Panc1 (cell line): ENCODE data around the gene LRP1B. TPM values are rescaled to one million over a fixed set of nuclear protein-coding genes. Genes with fewer than 3 reads are reported as not detected.

Experiments
- ATAC-seq: fragments of 200-7000 bp; cut with Tn5 transposase; 2 replicates; pipeline ENCODE4 v1.9.1; 2020; ENCODE audit warnings: mild to moderate bottlenecking, moderate library complexity
- BruUV-seq: library from RNA; stranded (reverse); fragments of 400-500 nt; replicated peaks from 2 replicates; lab custom pipeline; 2021; lab: Mats Ljungman, UMichigan
- CTCF ChIA-PET: fragments of 300-600 bp; sonication (Branson Sonifier 250); formaldehyde crosslinking; loops from one replicate; lab custom pipeline; 2022; ENCODE audit warnings: antibody characterized with exemption; lab: Charles Lee
- POLR2A ChIA-PET: fragments of 300-600 bp; sonication (Branson Sonifier 250); formaldehyde crosslinking; loops from one replicate; lab custom pipeline; 2022; ENCODE audit warnings: antibody characterized with exemption; lab: Charles Lee
- DNase-seq: peaks from one replicate; pipeline ENCODE4 v3.0.0-alpha.2; 2010; ENCODE audit warnings: low read depth, low spot score
- H3K27ac ChIP-seq: 2 replicates; pipeline ENCODE4 v1.5.1; 2011; ENCODE audit warnings: mild to moderate bottlenecking, low read length, inconsistent platforms
- H3K27me3 ChIP-seq: fragments of 200-500 bp; sonication (Bioruptor generic); 2 replicates; pipeline ENCODE4 v1.6.0; 2014; ENCODE audit warnings: low read length, inconsistent platforms; ENCODE audit not compliant: control insufficient read depth, insufficient read depth
- H3K36me3 ChIP-seq: fragments of 200-500 bp; sonication (Bioruptor generic); 2 replicates; pipeline ENCODE4 v1.5.1; 2014; ENCODE audit warnings: inconsistent platforms, mild to moderate bottlenecking, low read length, moderate library complexity; ENCODE audit not compliant: control insufficient read depth, insufficient read depth
- H3K4me1 ChIP-seq: 2 replicates; pipeline ENCODE4 v1.5.1; 2011; ENCODE audit warnings: inconsistent platforms, mild to moderate bottlenecking, low read length, moderate library complexity; ENCODE audit not compliant: control insufficient read depth, insufficient read depth
- H3K4me3 ChIP-seq, 2 experiments: 2 replicates each; pipeline ENCODE4 v1.5.1; 2011 to 2012; ENCODE audit warnings: low read depth in 2 of 2, low read length in 2 of 2, mild to moderate bottlenecking in 2 of 2, inconsistent platforms in 1 of 2, moderate library complexity in 1 of 2
- H3K9me3 ChIP-seq: fragments of 200-500 bp; sonication (Bioruptor generic); 2 replicates; pipeline ENCODE4 v1.5.1; 2014; ENCODE audit warnings: low read depth, mild to moderate bottlenecking, inconsistent platforms, low read length, moderate library complexity; ENCODE audit not compliant: control insufficient read depth, insufficient read depth
- POLR2AphosphoS5 ChIP-seq: IDR thresholded peaks from 2 replicates; pipeline ENCODE4 v1.6.1; 2012; ENCODE audit warnings: mild to moderate bottlenecking, low read depth, low read length, moderate library complexity
- REST ChIP-seq, 2 experiments: IDR thresholded peaks; 2 replicates each; pipeline ENCODE4 v1.6.1; 2011 to 2012; ENCODE audit warnings: low read depth in 2 of 2, control low read depth in 1 of 2, low read length in 1 of 2, mild to moderate bottlenecking in 1 of 2, moderate library complexity in 1 of 2; ENCODE audit not compliant: insufficient read depth in 1 of 2
- SIN3A ChIP-seq: IDR thresholded peaks from 2 replicates; pipeline ENCODE4 v1.6.1; 2012; ENCODE audit warnings: low read depth, mild to moderate bottlenecking, low read length, moderate library complexity, borderline replicate concordance; ENCODE audit not compliant: insufficient read depth
- TCF7L2 ChIP-seq: IDR thresholded peaks from 2 replicates; pipeline ENCODE4 v1.6.1; 2011; ENCODE audit warnings: mild to moderate bottlenecking, low read depth, low read length, inconsistent platforms
- in situ Hi-C: cut with HindIII; loops from 2 replicates; pipeline ENCODE4 v1.10.0; 2016; ENCODE audit warnings: low sequenced_read_pairs, low pct_unique_long_range_greater_than_20kb
- intact Hi-C: fragments of 100-400 bp; cut with micrococcal nuclease; formaldehyde crosslinking; loops from one replicate; pipeline ENCODE4 v1.10.0; 2022; ENCODE audit not compliant: unreplicated experiment
- total RNA-seq: library from RNA; stranded (reverse); gene quantifications from one replicate; pipeline ENCODE4 v1.2.1, GENCODE V29; 2021; ENCODE audit not compliant: unreplicated experiment
- TF ChIP-seq, protein P1 (sequence below): fragments of 450-650 bp; IDR thresholded peaks from 2 replicates; pipeline ENCODE4 v1.5.1; 2017; ENCODE audit warnings: mild to moderate bottlenecking

Gene LRP1B
- total RNA-seq, 1 experiment from 2014 or later = 0.54 TPM

DNA sequence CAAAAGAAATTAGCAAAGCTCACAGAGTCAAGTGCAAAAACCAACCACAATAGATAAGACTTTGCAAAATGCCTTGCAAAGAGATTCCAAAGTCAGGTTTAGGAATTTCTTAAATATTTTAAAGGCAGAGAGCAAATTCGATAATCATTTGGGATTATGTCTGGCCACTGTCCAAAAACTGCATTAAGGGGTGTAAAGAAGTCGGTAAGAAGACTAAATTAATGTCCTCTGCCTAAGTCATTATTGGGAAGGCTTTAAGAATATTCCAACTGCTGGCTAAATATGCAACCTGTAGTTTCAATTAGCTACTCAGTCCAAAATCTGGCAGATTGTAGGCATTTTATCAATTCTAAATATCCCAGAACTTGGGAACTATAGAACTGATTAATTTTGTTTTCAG is 13.7 kb upstream of the LRP1B start:
- Histone ChIP-seq H3K27me3 (no peaks in the 10 kb centered on the region), H3K9me3 (no peaks in the 10 kb centered on the region), H3K27ac (no peak overlapping the region), H3K4me1 (no peaks in the 10 kb centered on the region), H3K4me3 (no peak overlapping the region), H3K36me3 (no peaks in the 10 kb centered on the region; the same call in 1 of the 2 replicates)
- BruUV-seq = no TSS peak
- ATAC-seq (no peak), DNase-seq (no peak)
- intact Hi-C loops (no loop called here), in situ Hi-C loops (no loop called here)
- CTCF ChIA-PET = no interaction called here
- POLR2A ChIA-PET = no interaction called here
- TF ChIP-seq, protein P1, sequence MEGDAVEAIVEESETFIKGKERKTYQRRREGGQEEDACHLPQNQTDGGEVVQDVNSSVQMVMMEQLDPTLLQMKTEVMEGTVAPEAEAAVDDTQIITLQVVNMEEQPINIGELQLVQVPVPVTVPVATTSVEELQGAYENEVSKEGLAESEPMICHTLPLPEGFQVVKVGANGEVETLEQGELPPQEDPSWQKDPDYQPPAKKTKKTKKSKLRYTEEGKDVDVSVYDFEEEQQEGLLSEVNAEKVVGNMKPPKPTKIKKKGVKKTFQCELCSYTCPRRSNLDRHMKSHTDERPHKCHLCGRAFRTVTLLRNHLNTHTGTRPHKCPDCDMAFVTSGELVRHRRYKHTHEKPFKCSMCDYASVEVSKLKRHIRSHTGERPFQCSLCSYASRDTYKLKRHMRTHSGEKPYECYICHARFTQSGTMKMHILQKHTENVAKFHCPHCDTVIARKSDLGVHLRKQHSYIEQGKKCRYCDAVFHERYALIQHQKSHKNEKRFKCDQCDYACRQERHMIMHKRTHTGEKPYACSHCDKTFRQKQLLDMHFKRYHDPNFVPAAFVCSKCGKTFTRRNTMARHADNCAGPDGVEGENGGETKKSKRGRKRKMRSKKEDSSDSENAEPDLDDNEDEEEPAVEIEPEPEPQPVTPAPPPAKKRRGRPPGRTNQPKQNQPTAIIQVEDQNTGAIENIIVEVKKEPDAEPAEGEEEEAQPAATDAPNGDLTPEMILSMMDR = no peak

DNA sequence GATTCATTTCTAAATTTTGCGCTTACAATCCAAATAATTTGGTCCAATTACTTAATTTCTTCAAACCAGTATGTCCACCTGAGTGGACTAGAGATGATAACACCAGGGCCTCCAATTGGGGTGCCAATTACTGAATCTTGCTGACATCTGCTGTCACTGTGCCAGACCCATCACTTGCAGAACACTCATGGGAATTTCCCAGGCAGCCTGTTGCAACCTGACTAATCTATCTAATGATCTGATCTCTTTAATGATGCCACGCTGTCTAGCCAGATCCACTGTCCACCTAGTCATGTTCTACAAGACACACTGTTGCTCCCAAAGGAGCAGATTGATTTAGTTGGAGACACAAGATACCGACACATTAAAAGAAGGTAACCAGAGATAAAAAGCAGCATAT is 11.8 kb upstream of the LRP1B start:
- H3K4me1 ChIP-seq = no peaks in the 10 kb centered on the region
- H3K36me3 ChIP-seq = no peaks in the 10 kb centered on the region; the same call in 1 of the 2 replicates
- H3K4me3 ChIP-seq = no peak overlapping the region
- no TSS peak for BruUV-seq
- in situ Hi-C loops = no loop called here
- POLR2A ChIA-PET = no interaction called here
- TF ChIP-seq REST (IDR thresholded peaks at IDR 0.05; ENCODE audit: insufficient read depth in 1 of 2, low read depth in 2 of 2, low read length in 1 of 2) (no peak), TCF7L2 (no peak), SIN3A (no peak), POLR2AphosphoS5 (no peak)
- TF ChIP-seq, protein P1 = no peak
- H3K9me3 ChIP-seq = no peaks in the 10 kb centered on the region
- DNase-seq (no peak), ATAC-seq (no peak)
- no peaks in the 10 kb centered on the region for H3K27me3 ChIP-seq
- CTCF ChIA-PET = no interaction called here
- H3K27ac ChIP-seq = no peak overlapping the region
- intact Hi-C loops = no loop called here
